GM12875 (cell line): ENCODE data around the gene SMS.
"Not testable (repeated sequence)": the region's sequence is repeated elsewhere in the genome, so short reads cannot be mapped to it uniquely, and the experiment has no call there.

ENCODE experiments used
- H3K4me3 ChIP-seq: one replicate; pipeline ENCODE4 v1.5.1; 2011; ENCODE audit warnings: low read depth, low read length, control low read depth
- CTCF ChIP-seq: IDR thresholded peaks from 2 replicates; pipeline ENCODE4 v1.5.1; 2011; ENCODE audit warnings: low read depth, mild to moderate bottlenecking, control low read depth, inconsistent platforms, low read length, moderate library complexity, borderline replicate concordance; ENCODE audit not compliant: insufficient read depth

SMS gene

GRCh38 chrX:21952624-21953023 is 12.1 kb downstream of the SMS start:
- no peak for TF ChIP-seq CTCF
- H3K4me3 ChIP-seq = no peak overlapping the region

- not testable (repeated sequence) for H3K4me3 ChIP-seq
These were observed 12.8 kb downstream of the SMS start for GRCh38 chrX:21953195-21953830.

DNA sequence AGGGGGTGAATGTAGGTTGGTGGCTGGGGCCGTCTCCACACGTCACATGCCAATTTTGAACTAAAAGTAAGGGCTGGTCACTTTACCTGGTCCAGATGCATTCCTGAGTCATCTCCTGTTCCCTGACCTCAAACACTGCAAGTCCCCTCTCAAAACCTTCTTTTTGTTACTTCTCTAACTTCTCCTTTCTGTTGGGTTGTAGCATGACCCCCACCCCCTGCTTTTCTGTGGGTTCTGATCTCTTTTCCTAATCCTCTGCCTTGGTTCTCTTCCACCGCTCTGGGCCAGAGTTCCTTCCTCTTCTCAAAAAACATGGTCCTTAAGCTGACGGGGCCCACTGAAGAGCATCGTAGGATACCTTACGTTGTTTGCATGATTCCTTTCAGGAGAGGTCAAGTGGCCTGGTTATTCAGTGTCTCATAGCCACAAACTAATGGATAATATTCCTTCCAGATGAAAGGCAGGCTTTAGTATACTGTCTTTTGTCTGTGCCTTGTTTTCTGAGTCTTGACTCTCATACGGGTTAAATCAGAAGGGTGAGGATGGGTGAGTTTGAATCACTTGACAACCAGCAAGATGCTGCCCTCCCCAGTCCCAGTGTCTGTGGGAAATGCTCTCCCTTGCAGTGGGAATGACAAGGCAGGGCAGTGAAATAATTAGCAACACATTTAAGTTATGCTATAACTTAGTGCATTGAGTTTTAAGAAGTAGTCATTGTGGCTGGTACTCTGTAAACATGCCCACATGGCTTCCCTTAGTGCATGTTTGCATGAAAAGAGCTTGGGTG is 15.1 kb downstream of the SMS start:
- no peak for TF ChIP-seq CTCF
- H3K4me3 ChIP-seq = no peak overlapping the region

GRCh38 chrX:21956783-21957182 is 16.3 kb downstream of the SMS start:
- no peak overlapping the region for H3K4me3 ChIP-seq
- no peak for TF ChIP-seq CTCF

DNA sequence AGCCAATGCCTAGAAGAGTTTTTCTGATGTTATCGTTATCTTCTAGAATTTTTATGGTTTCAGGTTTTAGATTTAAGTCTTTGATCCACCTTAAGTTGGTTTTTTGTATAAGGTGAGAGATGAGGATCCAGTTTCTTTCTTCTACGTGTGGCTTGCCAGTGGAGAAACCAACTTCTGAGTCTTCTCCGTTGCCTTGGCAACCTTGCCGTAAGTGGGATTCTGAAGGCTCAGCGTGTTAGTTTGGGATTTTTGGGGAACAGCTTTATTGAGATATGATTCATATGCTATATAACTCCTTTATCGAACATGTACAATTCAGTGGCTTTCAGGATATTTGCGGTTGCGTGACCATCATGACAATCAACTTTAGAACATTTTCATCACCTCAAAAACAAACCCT is 17.7 kb downstream of the SMS start:
- TF ChIP-seq CTCF = no peak

DNA sequence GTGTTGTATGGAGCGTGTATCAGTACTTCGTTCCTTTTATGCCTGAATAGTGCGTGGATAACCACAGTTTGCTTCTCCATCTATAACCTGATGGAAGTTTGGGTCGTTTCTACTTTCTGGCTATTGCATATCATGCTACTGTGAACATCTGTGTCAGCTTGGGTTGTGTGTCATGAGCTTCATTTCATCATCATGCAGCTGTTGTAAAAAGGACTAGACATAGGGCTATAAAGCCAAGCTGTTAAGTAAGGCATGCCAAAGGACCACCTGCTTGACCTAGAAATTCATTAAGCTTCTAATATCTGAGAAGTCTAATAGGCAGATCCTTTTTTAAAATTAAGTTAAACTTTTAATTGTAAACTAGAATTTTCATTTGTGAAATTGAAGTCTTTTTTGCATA is 18.4 kb downstream of the SMS start:
- no peak for TF ChIP-seq CTCF
- H3K4me3 ChIP-seq = no peak overlapping the region

More for the DNA sequence above, 17.7 kb downstream of the SMS start:
- H3K4me3 ChIP-seq = no peak overlapping the region

GRCh38 chrX:21959362-21960051 is 19.0 kb downstream of the SMS start:
- no peak overlapping the region for H3K4me3 ChIP-seq
- TF ChIP-seq CTCF = no peak
